ENCODE results near the gene HHATL. TPM values are rescaled to one million over a fixed set of nuclear protein-coding genes. Genes with fewer than 3 reads are reported as not detected.

The HHATL gene
- total RNA-seq, 4 donors from 2014 or later = 0.62 to 1.3 TPM; not detected in 2

GRCh38 chr3:42683875-42684598, 18.6 kb downstream of the HHATL start:
- TF ChIP-seq POLR2A (IDR thresholded peaks at IDR 0.05) (no peak), CTCF (IDR thresholded peaks at IDR 0.05) (no peak)
- Histone ChIP-seq H3K9me3 (no peaks in the 10 kb centered on the region), H3K27me3 (no peaks in the 10 kb centered on the region), H3K4me1 (peaks cover 0 to 8% of the 10 kb centered on the region in 2 donors), H3K36me3 (no peaks in the 10 kb centered on the region), H3K27ac (peak overlapping the region; percentile 55 to 69), H3K4me3 (no peak overlapping the region)
- DNase-seq = peak; percentile 59 to 88
- intact Hi-C loops (cut with DNase I; ENCODE audit: low total_unique reads) = no loop called here

- TF ChIP-seq POLR2A (IDR thresholded peaks at IDR 0.05) (no peak), CTCF (IDR thresholded peaks at IDR 0.05) (no peak)
- Histone ChIP-seq H3K27me3 (no peaks in the 10 kb centered on the region), H3K27ac (no peak overlapping the region), H3K4me1 (peaks cover 0 to 8% of the 10 kb centered on the region in 2 donors), H3K4me3 (no peak overlapping the region), H3K36me3 (no peaks in the 10 kb centered on the region), H3K9me3 (no peaks in the 10 kb centered on the region)
- intact Hi-C loops (cut with DNase I; ENCODE audit: low total_unique reads) = no loop called here
- DNase-seq = peak in 1 of 2 donors; percentile 14
These were observed 20.1 kb downstream of the HHATL start for GRCh38 chr3:42682301-42683070.

GRCh38 chr3:42681361-42682038, 21.1 kb downstream of the HHATL start:
- Histone ChIP-seq H3K27ac (no peak overlapping the region), H3K9me3 (no peaks in the 10 kb centered on the region)
- DNase-seq = no peak

GRCh38 chr3:42680806-42681205, 21.8 kb downstream of the HHATL start:
- Histone ChIP-seq H3K27me3 (no peaks in the 10 kb centered on the region), H3K4me1 (peaks cover 0 to 4% of the 10 kb centered on the region in 2 donors), H3K4me3 (no peak overlapping the region), H3K27ac (no peak overlapping the region), H3K9me3 (no peaks in the 10 kb centered on the region), H3K36me3 (no peaks in the 10 kb centered on the region)
- intact Hi-C loops (cut with DNase I; ENCODE audit: low total_unique reads) = no loop called here
- no peak for DNase-seq
- TF ChIP-seq POLR2A (IDR thresholded peaks at IDR 0.05) = no peak
- TF ChIP-seq CTCF (IDR thresholded peaks at IDR 0.05) = no peak

More at GRCh38 chr3:42681361-42682038, 21.1 kb downstream of the HHATL start:
- H3K4me3 ChIP-seq = no peak overlapping the region
- no peaks in the 10 kb centered on the region for H3K27me3 ChIP-seq
- intact Hi-C loops (cut with DNase I; ENCODE audit: low total_unique reads) = no loop called here
- H3K4me1 ChIP-seq = peaks cover 0 to 8% of the 10 kb centered on the region in 2 donors
- TF ChIP-seq POLR2A (IDR thresholded peaks at IDR 0.05) (no peak), CTCF (IDR thresholded peaks at IDR 0.05) (no peak)
- H3K36me3 ChIP-seq = no peaks in the 10 kb centered on the region

Measured in uterus (tissue), 4 donors.